Natural killer cell treated with Interleukin-12 subunit alpha and Interleukin-12 subunit beta and Interleukin-15 and Interleukin-18, amount 100 ng/mL, for 72 hours (primary cell): ENCODE measurements around the gene PAF1. TPM values are rescaled to one million over a fixed set of nuclear protein-coding genes. Genes with fewer than 3 reads are reported as not detected.

Experiments used
- ATAC-seq, 2 donors: fragments of 150-1000 bp; cut with Tn5 transposase in 1 of 2; sonication (Bioruptor Pico), chemical (Tn5 transposase) in 1 of 2; 2 replicates each; pipeline ENCODE4 v1.10.0; 2021
- DNase-seq: peaks from one replicate; pipeline ENCODE4 v3.0.0; 2022; ENCODE audit warnings: low spot score
- H3K27ac Mint-ChIP-seq, 2 donors: 1 replicate in 1 of 2; 2 replicates in 1 of 2; pipeline ENCODE4 v1.8.0; 2022; ENCODE audit warnings: mixed read lengths in 2 of 2, mild to moderate bottlenecking in 1 of 2, moderate library complexity in 1 of 2
- H3K27me3 Mint-ChIP-seq, 2 donors: 1 replicate in 1 of 2; 2 replicates in 1 of 2; pipeline ENCODE4 v1.8.0; 2022; ENCODE audit warnings: mixed read lengths in 2 of 2
- H3K36me3 Mint-ChIP-seq: one replicate; pipeline ENCODE4 v1.8.0; 2022; ENCODE audit warnings: mixed read lengths
- H3K4me1 Mint-ChIP-seq, 2 donors: 1 replicate in 1 of 2; 2 replicates in 1 of 2; pipeline ENCODE4 v1.8.0; 2022; ENCODE audit warnings: low read depth in 2 of 2, mixed read lengths in 2 of 2, mild to moderate bottlenecking in 1 of 2
- H3K4me3 Mint-ChIP-seq: one replicate; pipeline ENCODE4 v1.8.0; 2022; ENCODE audit warnings: mixed read lengths
- H3K9me3 Mint-ChIP-seq: 2 replicates; pipeline ENCODE4 v1.8.0; 2022; ENCODE audit warnings: mixed read lengths
- total RNA-seq, 2 donors: library from RNA; stranded (reverse); gene quantifications; one replicate each; pipeline ENCODE4 v1.2.3, GENCODE V29; 2022

PAF1 gene
- 10 to 100 TPM; 38.1 to 39.2 TPM for total RNA-seq

GRCh38 chr19:39390751-39391437 is at the start of gene PAF1, which contains the start of gene MED29:
Gene PAF1, minus strand, starts transcription at chr19:39391106. Its CDS starts 242 bp downstream, at chr19:39390864.
Gene MED29, plus strand, starts transcription at chr19:39391378. Its CDS starts 45 bp downstream, at chr19:39391423.
- H3K27ac Mint-ChIP-seq: peak within 1 kb of the TSS; percentile 93 to 97
- H3K27me3 Mint-ChIP-seq: no peaks in the 10 kb centered on the region
- DNase-seq (peak; percentile 97), ATAC-seq (peak; percentile 98 to 99)
- H3K4me3 Mint-ChIP-seq: peak within 1 kb of the TSS; percentile 99
- peaks cover 27 to 46% of the 10 kb centered on the region in 2 donors for H3K4me1 Mint-ChIP-seq
- no peaks in the 10 kb centered on the region for H3K9me3 Mint-ChIP-seq
- H3K36me3 Mint-ChIP-seq: peaks cover 17% of the 10 kb centered on the region

DNA sequence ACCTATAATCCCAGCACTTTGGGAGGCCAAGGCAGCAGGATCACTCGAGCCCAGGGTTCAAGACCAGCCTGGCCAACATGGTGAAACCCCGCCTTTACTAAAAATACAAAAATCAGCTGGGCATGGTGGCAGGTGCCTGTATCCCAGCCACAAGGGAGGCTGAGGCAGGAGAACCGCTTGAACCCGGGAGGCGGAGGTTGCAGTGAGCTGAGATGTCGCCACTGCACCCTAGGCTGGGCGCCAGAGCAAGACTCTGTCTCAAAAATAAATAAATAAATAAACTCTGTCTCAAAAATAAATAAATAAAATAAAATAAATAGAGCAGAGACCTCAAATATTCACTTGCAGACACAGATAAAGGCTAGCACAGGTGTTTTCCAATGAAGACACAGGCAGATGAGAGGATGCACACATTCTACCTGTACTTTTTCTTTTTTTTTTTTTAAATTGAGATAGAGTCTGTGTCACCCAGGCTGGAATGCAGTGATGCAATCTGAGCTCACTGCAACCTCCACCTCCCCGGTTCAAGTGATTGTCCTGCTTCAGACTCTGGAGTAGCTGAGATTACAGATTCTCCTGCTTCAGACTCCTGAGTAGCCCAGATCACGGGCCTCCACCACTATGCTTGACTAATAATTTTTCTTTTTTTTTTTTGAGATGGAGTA is 47.5 kb upstream of the PAF1 start:
- Mint-ChIP-seq H3K27ac (no peak overlapping the region), H3K36me3 (peaks cover 15% of the 10 kb centered on the region)

DNA sequence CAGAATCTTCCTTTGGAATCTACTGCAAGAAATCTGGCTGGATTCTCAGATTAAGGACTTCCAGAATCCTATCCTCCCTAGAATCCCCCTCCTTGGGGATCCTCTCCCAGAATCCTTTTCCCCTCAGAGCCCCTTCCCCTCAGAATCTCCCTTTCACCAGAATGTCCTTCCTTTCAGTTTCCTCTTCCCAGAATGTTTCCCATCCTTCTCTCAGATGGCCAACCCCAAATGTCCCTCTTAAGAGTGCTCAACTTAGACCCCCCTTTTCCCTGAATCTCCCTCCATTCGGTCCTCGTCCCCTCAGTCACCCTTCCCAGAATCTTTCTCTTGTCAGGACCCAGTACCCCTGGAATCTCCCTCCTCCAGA is 45.4 kb upstream of the PAF1 start:
- Mint-ChIP-seq H3K4me3 (peak overlapping the region; percentile 100), H3K27ac (peak overlapping the region; percentile 99), H3K27me3 (no peaks in the 10 kb centered on the region), H3K9me3 (no peaks in the 10 kb centered on the region), H3K36me3 (peaks cover 20% of the 10 kb centered on the region), H3K4me1 (peaks cover 37 to 45% of the 10 kb centered on the region in 2 donors)
- DNase-seq: no peak
- ATAC-seq: no peak

More for the DNA sequence above, 47.5 kb upstream of the PAF1 start:
- no peak for DNase-seq
- no peaks in the 10 kb centered on the region for H3K27me3 Mint-ChIP-seq
- ATAC-seq: no peak
- no peak overlapping the region for H3K4me3 Mint-ChIP-seq
- peaks cover 33 to 39% of the 10 kb centered on the region in 2 donors for H3K4me1 Mint-ChIP-seq
- H3K9me3 Mint-ChIP-seq: no peaks in the 10 kb centered on the region

DNA sequence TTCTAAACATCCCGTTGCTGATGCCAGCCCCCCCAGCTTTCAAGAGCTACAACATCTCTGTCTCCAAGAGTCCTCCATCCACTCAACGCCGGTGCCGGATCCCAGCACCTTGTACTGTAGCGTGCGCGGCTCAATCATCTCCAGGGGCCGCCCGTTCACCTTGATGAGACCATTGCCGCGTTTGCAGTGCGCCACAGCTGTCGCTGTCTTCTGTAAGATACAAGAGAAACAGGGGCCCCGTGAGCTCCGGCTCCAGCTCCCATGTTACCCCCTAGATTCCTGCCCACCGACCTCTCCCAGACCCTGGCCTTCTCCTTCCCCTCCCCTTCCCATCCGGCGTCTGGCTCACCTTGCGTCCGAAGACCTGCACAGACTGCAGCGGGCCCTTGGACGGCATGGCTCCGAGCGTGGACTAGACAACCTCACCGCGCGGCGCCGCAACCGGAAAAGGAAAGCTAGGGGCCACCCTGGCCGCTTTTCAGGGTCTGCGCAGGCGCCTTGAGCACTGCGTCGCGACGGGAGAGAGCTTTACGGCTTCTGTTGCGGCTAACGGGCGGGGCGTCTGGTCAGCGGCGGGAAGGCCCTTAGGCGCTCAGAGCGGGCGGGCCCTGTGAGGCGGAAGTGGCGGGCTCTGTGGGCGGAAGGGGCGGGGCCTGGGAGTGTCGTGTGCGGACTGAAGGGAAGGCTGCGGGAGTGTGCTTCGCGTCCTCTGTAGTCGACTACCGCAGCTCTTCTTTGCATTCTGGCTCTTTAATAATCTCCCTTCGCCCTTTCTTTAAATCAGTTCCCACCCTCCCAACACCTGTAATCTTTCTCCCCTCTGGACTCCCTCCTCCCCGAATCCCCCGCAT is 44.8 kb upstream of the PAF1 start, which contains the start of gene RPS16:
Gene RPS16, minus strand, starts transcription at position 451 of the 851 bp plus-strand sequence. Its CDS starts 54 bp downstream, at position 397.
- no peaks in the 10 kb centered on the region for H3K27me3 Mint-ChIP-seq
- peak within 1 kb of the TSS; percentile 99 for H3K27ac Mint-ChIP-seq
- DNase-seq (peak; percentile 100), ATAC-seq (peak; percentile 97 to 99)
- peaks cover 20% of the 10 kb centered on the region for H3K36me3 Mint-ChIP-seq
- H3K4me3 Mint-ChIP-seq: peak within 1 kb of the TSS; percentile 100
- peaks cover 37 to 49% of the 10 kb centered on the region in 2 donors for H3K4me1 Mint-ChIP-seq
- no peaks in the 10 kb centered on the region for H3K9me3 Mint-ChIP-seq

DNA sequence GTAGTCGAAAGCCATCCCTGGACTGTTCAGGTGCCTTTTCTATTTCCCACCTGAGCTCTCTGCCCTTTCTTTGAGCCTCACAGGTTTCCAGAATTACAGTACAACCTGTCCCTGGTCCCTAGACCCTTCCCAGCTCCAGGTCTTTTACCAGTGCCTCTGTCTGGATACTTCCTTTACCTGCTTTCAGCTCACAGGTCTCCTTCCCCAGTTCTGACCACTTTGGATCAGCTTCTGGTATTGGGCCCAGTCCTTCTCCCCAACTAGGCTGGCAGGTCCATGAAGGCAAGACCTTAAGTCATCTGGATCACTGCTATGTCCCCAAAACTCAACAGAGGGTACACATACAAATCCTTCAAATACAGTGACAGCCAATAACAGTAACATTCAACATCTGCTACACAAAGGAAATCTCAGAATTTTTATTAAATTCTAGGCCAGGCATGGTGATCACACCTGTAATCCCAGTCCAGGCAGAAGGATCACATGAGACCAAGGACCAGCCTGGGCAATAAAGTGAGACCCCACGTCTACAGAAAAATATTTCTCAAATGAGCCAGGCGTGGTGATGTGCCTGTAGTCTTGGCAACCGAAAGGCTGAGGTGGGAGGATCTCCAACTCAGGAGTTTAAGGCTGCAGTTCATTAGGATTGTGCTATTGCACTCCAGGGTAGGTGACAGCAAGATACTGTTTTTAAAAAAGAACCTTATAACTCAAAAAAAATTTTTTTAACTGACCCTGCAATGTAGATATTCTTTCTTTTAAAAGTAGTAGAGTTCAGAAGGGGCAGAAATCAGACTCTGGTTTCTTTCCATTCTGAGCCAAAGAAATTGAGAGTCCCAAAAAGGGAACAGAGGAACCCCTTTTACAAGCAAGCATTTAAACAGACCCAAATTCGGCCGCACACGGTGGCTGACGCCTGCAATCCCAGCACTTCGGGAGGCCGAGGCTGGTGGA is 43.5 kb upstream of the PAF1 start:
- no peak for ATAC-seq
- Mint-ChIP-seq H3K36me3 (peaks cover 20% of the 10 kb centered on the region), H3K27me3 (no peaks in the 10 kb centered on the region), H3K27ac (peak overlapping the region; percentile 99), H3K4me3 (peak overlapping the region; percentile 100), H3K4me1 (peaks cover 31 to 49% of the 10 kb centered on the region in 2 donors), H3K9me3 (no peaks in the 10 kb centered on the region)
- DNase-seq: no peak

DNA sequence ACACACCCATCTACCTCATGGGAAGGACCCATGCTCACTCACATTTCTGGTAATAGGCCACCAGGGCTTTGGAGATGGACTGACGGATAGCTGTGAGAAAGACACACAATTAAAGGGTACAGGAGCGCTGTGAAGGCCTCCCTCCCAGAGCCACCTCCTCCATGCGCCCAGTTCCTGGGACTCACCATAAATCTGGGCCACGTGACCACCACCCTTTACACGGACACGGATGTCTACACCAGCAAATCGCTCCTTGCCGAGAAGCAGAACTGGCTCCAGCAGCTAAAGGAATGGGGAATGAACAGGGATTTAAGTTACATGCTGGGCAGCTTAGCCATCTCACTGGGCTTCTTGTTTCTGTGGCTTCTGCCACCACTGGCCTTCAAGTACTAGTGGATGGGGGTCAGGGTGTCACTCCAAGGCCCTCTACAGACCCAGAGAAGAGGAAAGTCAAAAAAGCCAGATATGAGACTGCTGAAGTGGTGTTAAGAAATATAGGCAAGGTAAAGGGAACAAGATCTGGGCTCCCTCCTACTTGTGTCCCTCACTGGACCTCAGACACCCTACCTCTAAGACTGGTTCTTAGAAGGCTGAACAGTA is 42.7 kb upstream of the PAF1 start:
- H3K27me3 Mint-ChIP-seq: no peaks in the 10 kb centered on the region
- H3K27ac Mint-ChIP-seq: peak overlapping the region; percentile 99
- H3K4me3 Mint-ChIP-seq: peak overlapping the region; percentile 100
- H3K36me3 Mint-ChIP-seq: peaks cover 20% of the 10 kb centered on the region
- DNase-seq (no peak), ATAC-seq (no peak)
- H3K9me3 Mint-ChIP-seq: no peaks in the 10 kb centered on the region
- peaks cover 31 to 49% of the 10 kb centered on the region in 2 donors for H3K4me1 Mint-ChIP-seq

- H3K36me3 Mint-ChIP-seq: peaks cover 20% of the 10 kb centered on the region
- peaks cover 31 to 49% of the 10 kb centered on the region in 2 donors for H3K4me1 Mint-ChIP-seq
- no peak for DNase-seq
- H3K9me3 Mint-ChIP-seq: no peaks in the 10 kb centered on the region
- no peak for ATAC-seq
- no peaks in the 10 kb centered on the region for H3K27me3 Mint-ChIP-seq
- peak overlapping the region; percentile 100 for H3K4me3 Mint-ChIP-seq
- H3K27ac Mint-ChIP-seq: peak overlapping the region in 1 of 2 donors; percentile 99
These were observed 41.7 kb upstream of the PAF1 start for GRCh38 chr19:39432677-39433025.

GRCh38 chr19:39430675-39431593 is 40.0 kb upstream of the PAF1 start:
- peak overlapping the region; percentile 58 for H3K4me3 Mint-ChIP-seq
- H3K9me3 Mint-ChIP-seq: no peaks in the 10 kb centered on the region
- H3K4me1 Mint-ChIP-seq: peaks cover 20 to 40% of the 10 kb centered on the region in 2 donors
- peak overlapping the region in 1 of 2 donors; percentile 99 for H3K27ac Mint-ChIP-seq
- H3K36me3 Mint-ChIP-seq: peaks cover 20% of the 10 kb centered on the region
- no peaks in the 10 kb centered on the region for H3K27me3 Mint-ChIP-seq
- ATAC-seq (peak; percentile 64 to 80), DNase-seq (no peak)

- Mint-ChIP-seq H3K4me1 (peaks cover 8 to 27% of the 10 kb centered on the region in 2 donors), H3K36me3 (peaks cover 6% of the 10 kb centered on the region), H3K4me3 (no peak overlapping the region), H3K27ac (no peak overlapping the region), H3K27me3 (no peaks in the 10 kb centered on the region), H3K9me3 (no peaks in the 10 kb centered on the region)
- no peak for ATAC-seq
- DNase-seq: no peak
These were observed 37.6 kb upstream of the PAF1 start for GRCh38 chr19:39428283-39429112.

GRCh38 chr19:39427707-39428106 is 36.8 kb upstream of the PAF1 start:
- Mint-ChIP-seq H3K4me3 (no peak overlapping the region), H3K4me1 (peaks cover 3 to 20% of the 10 kb centered on the region in 2 donors), H3K27ac (no peak overlapping the region), H3K27me3 (no peaks in the 10 kb centered on the region), H3K36me3 (no peaks in the 10 kb centered on the region), H3K9me3 (no peaks in the 10 kb centered on the region)
- DNase-seq (no peak), ATAC-seq (no peak)

GRCh38 chr19:39426170-39426569 is 35.3 kb upstream of the PAF1 start:
- Mint-ChIP-seq H3K27ac (no peak overlapping the region), H3K27me3 (no peaks in the 10 kb centered on the region), H3K9me3 (no peaks in the 10 kb centered on the region), H3K36me3 (no peaks in the 10 kb centered on the region), H3K4me3 (no peak overlapping the region), H3K4me1 (peaks cover 3 to 20% of the 10 kb centered on the region in 2 donors)
- DNase-seq (no peak), ATAC-seq (no peak)
